NCI-H2029 (cell line): Measurements from ENCODE around the gene MMP24.

Source experiments
- DNase-seq: peaks from one replicate; lab custom pipeline; 2025; lab: John Stamatoyannopoulos, UW

Gene MMP24

DNA sequence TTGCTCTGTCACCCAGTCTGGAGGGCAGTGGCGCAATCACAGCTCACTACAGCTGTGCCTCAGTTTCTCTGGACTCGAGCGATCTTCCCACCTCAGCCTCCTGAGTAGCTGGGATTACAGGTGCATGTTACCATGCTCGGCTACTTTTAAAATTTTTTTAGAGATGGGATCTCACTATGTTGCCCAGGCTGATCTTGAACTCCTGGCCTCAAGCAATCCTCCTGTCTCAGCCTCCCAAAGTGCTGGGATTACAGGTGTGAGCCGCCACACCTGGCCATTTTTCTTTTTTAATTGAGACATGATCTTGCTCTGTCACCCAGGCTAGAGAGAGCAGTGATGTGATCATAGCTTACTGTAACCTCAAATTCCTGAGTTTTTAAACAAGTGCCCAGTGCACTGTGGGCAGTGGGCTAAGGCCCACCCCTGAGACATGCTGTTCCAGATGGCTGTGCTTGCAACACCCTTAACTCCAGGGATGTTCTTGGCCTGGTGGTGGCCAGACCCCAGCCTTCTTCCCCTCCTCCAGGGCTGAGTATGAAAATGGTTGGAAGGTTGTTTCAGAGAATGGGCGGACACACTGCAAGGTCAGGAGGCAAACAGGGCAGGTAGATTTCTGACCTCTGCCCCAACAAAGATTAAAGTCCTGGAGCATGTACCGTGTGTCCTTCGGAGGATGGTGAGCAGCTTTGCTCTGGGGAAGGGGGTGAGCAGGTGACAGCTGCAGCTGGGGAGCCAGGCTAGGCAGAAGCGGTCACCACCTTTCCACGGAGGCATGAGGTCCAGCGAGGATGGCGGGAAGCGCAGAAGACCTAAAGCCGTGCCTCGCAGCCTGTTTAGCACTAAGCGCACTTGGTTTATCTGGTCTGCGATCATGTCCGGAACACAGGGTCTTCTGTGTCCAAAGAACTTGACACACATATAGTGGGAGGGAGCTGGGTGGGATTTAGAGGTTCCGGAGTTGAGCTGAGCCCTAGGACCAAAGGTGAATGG is 67.1 kb downstream of the MMP24 start:
- no peak for DNase-seq

DNA sequence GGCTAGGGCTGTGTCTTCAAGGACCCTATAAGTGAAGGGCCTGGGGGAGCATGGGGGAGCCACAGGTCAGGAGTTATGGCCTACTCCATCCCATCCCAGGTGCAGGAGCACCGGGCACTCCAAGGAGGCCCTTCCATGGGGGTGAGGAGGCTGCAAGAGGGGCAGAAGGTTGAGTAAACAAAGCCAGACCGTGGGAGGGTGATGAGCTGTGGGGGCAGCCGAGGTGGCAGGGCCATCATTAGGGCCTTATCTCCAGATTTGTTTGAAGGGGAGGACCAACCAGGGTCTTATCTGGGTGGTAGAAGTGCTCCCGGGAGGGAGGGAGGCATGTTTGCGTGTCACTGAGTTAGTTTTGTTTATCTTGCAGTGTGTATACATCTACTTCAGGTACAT is 67.8 kb downstream of the MMP24 start:
- no peak for DNase-seq

DNA sequence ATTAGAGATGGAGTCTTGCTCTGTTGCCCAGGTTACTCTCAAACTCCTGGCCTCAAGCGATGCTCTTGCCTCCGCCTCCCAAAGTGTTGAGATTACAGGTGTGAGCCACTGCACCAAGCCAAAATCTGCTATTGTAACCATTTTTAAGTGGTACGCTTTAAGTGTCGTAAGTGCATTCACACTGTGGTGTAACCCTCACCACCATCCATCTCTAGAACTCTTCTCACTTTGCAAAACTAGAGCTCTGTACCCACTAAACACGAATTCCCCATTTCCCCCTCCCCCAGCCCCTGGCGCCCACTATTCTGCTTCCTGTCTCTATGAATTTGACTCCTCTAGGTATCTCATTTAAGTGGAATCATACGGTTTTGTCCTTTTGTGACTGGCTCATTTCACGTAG is 68.6 kb downstream of the MMP24 start:
- no peak for DNase-seq

DNA sequence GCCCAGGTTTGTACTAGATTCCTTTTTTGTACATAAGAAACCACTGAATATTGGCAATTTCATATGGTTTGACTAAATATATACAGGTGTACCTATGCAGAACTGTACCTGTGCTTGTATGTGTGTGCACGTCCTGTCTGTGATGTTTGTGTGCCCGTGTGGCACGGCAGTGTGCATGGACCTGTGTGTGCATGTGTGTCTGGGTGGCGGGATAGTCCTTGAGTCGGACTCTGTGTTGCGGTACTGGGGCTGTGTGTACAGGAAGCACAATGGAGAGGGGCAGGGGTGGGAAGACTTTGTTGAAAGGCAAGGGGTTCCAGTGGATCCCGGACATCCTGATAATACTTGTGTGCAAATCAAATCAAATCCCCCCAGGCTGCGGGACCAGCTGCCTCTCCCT is 69.2 kb downstream of the MMP24 start:
- DNase-seq, result no peak

DNA sequence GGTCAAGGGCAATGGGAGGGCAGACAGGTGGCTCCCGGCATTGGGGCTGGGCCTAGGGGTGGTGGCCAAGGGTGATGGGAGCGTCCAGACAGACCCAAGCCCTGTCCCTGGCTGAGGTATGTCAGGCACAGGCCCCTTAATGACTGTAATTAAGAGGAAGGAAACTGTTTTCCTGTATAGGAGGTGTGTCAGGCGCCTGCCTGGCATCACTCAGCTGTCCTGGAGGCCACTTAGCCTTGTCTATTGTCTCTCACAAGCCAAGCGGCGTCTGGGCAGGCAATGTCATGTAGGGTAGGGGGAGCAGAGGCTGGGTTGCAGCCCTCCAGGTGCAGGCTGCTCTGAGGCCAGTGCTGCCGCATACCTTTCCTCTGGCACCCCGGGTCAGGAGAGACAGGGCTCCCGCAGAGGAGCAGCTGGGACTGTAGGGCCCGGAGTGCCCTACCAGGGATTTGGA is 69.6 kb downstream of the MMP24 start:
- DNase-seq, result no peak

DNA sequence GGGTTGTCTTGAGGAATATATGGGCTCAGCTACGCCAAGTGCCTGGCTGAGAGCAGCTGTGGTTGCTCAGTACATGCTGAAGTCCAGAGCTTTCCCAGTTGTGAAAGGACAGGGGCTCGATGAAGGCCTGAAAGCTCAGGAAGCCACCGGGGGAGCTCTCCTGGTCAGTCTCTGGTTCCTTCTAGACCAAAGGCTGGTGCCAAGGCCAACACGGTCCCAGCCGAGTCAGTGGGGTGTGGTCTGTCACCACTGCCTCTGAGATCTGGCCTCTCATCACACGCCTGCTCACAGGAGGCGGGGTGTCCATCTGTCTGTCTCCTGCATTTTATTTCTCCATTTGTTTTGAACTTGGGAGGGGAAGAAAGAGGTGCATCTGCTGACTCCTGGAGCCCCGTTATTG is 70.7 kb downstream of the MMP24 start:
- DNase-seq, result no peak

DNA sequence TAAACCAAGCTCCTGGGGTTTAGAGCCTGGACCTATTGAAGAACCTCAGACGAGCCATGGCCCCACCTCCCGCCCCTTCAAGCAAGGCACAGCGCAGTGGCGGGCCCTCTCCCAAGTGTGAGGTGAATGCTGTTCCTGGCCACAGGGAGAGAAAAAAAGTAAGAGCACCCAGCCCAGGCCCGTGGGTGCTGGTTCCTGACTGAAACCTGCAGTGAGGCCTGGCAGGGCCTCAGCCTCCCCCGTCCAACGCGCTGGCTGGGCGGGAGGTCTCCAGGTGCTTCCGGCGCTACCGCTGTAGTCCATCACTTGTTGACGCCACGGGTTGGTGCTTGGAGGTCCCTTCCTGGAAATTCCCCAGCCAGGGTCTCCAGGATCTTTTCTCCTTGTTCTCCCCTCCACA is 71.2 kb downstream of the MMP24 start:
- no peak for DNase-seq

DNA sequence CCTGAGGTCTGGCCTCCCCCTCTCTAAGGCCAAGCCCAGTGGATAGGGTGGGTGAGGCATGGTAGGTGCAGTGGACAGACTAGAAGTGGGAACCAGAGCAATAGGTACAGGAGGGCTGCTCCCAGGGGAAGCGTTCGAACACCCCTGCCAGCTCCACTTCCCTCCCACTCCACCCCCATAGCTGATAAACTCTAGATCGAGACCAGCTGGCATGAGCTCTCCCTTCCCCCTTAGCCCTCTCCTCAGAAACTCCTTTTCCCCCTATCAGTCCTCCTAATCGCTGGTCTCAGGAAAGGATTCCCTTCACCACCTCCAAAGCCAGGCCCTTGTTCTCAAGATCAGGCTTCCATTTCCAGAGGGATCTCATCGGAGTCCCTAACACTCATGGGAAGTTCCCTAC is 71.8 kb downstream of the MMP24 start:
- DNase-seq, result no peak

DNA sequence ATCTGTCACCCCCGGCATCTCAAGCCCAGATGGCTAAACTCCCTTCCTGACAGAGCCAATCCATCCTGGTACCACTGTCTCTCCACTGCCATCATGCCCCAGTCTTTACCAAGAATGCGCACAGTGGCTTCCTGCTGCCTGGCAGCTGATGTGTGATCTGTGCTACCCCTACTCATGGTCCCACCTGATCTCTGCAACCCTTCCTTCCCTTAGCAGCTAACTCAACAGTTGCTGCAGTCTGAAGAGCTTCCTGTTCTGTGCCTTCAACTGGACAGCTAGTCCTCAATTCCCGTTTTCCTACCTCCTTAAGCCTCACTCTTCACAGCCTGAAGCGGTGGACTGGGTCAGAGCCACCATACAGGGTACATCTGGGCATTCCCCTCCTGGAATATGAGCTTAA is 73.3 kb downstream of the MMP24 start:
- DNase-seq, result no peak

DNA sequence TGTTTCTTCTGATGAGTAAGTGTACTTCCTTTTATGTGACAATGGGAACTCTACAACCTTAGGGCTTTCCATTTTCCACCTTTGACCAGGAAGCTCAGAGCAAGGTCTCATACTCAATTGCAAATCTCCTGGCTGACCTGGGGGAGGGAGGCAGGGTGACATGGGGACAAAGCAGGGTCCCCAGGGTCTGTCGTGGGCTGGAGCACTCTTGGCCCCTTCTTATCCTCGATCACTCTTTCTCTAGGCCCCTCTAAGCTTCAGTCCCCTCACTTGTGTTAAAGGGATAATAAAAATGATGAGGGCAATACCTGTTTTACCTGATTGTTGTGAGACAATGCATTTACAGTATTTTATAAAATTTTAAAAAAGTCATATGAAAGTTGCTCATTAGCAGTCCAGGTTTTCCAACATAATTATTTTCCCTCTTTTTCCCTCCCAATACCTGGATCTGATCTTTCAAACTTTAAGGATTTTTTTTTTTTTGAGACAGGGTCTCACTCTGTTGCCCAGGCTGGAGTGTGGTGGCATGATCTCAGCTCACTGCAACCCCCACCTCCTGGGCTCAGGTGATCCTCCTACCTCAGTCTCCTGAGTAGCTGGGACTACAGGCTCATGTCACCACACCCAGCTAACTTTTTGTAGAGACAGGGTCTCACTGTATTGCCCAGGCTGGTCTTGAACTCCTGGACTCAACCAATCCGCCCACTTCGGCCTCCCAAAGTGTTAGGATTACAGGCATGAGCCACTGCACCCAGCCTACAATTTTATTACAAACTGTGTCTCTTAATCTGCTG is 74.2 kb downstream of the MMP24 start:
- DNase-seq, result no peak

DNA sequence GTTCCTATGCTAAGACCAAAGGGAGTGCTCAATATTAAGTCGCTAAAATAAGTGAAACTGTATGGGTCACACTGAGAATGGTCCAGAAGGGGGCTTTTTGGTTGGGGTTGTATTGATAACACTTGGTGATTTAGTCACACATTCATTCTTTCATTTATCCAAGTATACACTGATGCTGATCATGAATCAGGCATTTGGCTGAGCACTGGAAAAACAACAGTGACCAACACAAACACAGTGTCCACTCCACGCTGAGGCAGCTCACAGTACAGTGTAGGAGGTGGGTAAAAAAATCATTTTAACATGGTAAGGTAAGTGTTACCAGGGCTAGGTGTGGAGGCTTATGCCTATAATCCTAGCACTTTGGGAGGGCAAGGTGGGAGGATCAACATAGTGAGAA is 74.9 kb downstream of the MMP24 start:
- no peak for DNase-seq

DNA sequence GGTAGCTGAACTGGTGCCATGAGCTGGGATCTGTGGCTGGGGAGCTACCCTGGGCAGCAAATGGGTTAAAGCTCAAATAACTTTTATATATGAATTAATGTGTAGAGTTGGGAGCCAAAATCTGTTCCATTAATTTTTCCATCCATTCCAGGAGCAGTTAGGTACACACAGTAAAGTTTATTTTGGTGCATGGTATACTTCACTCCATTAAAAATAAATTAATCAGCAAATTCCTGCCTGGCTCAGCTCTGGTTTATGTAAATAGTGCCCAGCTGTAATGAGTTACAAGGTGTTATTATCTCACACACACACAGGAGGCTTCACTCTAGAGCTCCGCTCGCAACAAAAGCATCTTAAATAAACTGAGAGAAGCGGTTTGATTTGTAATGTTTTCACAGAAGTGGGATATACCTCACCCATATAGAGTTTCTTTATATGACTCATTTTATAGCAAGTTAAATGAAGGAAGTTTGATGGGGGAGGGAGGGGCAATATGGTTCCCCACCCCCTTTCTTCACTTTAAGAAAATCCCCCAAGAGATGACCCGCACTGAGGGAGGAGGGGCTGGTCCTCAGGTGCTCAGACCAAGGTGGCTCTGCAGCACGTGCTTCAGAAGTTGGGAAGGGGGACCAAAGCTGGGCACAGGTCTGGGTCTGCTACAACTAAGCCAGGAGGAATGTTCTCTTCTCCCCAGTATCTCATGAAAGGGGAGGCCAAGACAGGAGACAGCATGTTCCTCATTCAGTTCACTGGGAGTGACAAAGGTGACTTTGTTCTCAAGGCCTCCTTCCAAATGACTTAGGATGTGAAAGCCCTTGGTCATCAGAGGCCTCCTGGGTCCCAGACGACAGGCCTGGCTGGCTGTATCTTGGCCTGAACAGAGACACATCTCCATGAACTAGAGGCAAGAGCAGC is 76.2 kb downstream of the MMP24 start:
- no peak for DNase-seq

DNA sequence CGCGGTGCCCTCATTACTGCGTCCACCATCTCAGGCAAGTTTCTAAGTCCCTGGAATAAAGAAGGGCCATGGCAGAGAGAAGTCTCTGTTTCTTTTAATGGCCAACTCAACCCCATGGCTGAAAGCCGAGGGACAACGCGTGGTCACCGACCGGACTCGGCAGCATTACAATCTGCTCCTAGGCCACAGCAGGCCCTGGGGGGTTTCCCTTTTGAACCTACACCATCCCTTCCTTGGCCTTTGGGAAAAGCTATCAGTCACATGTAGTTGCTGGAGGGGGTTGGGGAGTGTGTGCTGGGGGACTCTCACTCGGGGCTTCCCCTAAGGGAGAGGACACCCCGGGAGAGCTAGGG is 76.9 kb downstream of the MMP24 start:
- no peak for DNase-seq

DNA sequence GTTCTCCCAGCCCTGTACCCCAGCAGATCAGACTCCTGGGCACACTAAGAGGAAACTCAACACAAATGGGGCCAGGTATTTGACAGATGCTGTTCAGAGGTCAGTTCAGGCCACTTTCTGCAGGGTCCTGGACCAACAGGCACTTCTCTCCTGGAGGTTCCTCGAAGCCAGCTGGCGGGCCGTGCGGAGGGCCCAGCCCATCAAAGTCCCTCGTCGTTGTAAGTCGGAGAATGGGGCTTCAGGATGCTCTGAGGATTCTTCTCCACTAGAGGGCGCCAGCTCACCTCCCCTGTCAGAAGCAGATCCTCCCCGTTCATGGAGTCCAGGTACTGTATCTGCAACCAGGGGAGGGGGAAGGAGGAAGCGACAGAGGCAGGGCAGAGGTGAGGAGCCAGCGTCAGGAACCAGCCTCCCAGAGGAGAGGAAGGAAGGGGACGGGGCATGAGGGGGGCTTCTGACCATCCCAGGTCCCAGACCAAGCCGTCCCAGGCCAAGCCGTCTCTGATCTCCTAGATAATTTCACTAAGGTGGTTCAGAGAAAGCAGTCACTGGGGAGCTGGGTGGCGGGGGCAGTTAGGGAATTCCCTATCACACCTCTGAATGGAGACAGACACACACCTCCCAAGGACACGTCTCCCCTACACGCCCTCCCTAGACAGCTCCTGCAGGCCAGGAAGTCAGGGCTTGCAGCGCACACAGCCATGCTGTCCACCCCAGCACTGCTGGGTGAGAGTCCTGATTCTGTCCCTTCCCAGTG is 77.4 kb downstream of the MMP24 start:
- peak; percentile 85 for DNase-seq

DNA sequence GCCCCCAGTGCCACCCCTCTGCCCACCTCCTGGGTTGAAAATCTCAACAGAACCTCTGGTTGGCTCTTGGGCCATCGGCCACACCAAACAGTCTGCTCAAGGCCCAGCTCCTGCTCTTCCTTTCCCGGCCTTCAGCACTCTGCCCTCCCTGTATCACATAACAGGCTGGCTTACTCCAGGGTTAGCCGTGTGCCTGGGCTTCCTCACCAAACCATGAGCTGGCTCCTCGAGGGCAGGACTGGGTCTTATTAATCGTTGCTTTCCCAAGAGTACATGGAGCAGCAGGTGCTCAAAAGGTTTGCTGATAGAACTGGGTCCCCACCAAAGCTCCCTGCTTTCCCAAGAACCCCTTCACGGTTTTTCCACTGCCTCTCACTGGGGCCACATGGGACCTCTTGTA is 78.5 kb downstream of the MMP24 start:
- no peak for DNase-seq

DNA sequence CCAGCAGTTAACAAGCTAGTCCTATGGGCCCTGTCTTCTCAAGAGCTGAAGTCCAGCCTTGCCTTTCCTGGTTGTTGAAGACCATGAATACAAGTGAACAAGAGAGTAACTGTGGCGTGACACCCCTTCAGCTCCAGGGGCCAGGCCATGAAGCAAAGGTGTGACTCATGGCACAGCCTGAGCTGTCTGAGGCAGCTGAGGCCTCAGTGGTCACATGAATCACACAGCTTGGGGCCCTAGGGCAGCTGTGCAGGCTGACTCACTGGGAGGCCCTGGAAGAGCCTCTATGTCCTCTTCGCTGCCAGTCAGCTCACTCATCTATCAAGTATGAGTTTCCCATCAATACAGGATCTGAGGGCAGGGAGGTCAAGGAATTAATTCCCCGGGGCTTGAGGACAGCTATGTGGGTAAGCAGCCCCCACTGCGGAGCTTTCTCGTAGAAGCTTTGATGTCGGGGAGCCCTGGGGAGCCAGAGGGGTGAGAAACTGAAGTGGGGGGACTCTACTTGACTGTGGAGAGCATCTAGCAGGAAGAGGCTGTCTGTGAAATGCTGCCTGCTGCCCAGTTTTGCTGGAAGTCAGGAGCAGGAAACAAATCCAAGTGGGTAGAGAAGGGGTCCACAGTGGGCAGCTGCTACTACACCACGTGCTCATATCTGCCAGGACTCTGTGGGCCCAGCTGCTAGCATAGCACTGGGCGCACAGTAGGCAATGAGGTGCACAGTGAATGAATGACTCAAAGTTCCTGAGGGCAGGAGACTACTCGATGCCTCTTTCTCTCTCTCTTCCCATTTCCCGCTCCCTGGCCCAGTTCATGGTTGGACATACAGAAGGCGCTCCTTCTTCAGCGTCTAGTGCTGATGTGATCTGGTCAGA is 79.4 kb downstream of the MMP24 start:
- no peak for DNase-seq

DNA sequence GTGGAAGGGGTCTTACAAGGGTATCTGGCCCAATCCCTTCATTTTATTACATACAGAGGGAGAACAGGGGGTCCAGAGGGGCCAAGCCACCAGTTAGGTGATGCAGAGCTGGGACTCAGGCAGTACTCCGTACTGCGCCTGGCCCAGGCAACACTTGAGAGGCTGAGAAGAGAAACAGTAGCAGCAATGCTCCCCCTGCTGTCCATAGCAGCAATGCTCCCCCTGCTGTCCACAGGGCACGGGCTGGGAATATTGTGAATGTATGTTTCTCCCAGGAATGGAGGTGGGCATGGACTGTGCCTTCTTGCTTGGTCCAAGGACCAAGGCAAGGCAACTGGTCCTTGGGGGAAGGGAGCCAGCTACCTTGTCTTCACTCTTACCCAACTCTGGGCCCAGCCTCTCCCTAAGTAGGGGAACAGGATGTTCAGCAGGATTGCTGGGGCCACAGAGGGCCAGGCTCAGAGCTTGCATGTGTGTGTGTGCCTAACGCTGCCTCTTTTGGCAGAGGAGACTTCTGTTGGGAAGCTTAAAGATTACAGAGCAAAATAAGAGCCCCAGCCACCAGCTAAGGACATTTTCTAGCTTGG is 80.5 kb downstream of the MMP24 start:
- DNase-seq, result peak; percentile 9

DNA sequence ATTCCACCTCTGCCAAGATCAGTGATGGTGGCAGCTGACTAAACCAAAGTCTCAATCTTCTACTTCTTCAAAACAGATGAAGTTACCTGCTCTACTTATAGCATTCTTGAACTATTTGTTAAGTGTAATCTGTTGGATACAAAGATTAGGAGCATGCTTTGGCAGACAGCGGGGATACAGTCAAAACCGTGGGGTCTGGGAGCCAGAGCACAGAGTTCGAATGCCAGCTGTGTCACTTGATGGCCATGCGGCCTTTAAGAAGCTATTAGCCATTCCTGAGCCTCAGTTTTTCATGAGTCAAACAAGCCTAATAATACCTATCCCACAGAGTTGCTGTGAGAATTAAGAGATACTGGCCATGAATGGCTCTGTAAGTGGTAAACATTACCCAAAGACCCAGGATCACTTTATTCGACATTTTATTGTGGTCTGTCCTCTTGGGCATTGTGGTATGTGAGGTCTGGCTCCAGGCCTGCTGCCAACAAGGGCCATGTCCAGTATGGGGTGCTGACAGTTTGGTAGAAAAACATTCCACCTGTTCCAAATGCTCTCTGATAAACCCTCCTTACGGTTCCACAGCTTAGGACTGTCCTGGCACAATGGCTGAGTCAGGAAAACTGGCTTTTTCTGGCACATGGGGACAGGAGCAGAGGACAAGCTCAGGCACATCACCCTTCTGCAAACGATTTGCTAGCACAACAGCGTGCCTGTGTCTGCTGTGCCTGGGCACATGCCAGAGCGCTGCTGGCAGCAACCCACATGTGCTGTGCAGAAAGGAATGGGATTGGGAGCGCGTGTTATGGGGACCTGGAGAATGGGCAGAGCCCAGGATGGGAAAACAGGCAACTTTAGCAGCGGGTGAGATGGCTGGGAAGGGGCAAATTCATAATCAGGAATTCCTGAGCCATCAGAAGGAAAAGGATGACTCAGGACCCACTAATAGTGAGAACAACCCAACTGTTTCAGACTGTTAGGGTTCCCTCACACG is 81.5 kb downstream of the MMP24 start:
- no peak for DNase-seq

DNA sequence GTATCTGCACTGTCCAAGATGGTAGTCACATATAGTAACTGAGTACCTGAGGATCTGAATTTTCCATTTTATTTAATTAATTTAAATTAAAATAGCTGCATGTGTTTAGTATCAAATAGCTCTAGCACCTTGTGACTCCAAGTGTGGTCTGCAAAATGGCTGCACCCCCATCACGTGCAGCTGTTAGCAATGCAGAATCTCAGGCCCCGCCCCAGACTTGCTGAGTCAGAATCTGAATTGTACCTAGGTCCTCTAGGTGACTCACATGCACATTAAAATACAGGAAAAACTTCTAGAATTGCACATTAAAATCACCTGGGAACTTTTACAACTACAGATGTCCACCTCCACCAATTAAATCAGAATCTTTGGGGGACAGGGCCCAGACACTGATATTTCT is 84.9 kb downstream of the MMP24 start:
- DNase-seq, result no peak
